ENCODE measurements around the gene RNF44. TPM values are rescaled to one million over a fixed set of nuclear protein-coding genes. Genes with fewer than 3 reads are reported as not detected.

The RNF44 gene
- total and polyA plus RNA-seq, 7 experiments from 2014 or later: 3.3 to 305 (median 260) TPM

DNA sequence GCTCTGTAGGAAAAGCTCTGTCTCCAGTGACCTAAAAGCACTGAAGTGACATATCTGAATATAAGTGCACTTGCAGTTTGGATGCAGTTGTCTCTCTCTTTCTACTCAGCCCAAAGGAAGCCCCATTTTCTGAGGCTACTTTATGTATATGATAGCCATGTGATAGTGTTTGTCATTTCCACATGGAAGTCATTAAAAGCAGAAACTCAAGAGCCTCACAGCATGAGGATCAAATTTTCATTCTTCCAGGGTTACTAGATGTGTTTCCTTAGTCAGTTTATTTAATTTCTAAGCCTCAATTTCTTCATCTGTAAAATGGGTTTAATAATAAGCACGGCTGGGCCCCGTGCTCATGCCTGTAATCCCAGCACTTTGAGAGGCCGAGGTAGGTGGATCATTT is 36.7 kb downstream of the RNF44 start:
- Mint-ChIP-seq H3K4me1 (peaks cover 0 to 4% (median 0%) of the 10 kb centered on the region in 7 donors), H3K36me3 (peaks cover 20 to 66% (median 22%) of the 10 kb centered on the region in 5 donors), H3K27me3 (no peaks in the 10 kb centered on the region), H3K9me3 (no peaks in the 10 kb centered on the region), H3K4me3 (no peak overlapping the region), H3K27ac (peak overlapping the region in 3 of 9 donors; percentile 41 to 62 (median 51))
- POLR2A ChIA-PET: no interaction called here
- no peak for DNase-seq
- Histone ChIP-seq H3K4me3 (ENCODE audit: low read length) (no peak overlapping the region), H3K27me3 (ENCODE audit: control insufficient read depth in 2 of 2, insufficient read depth in 2 of 2, low read length in 2 of 2) (no peaks in the 10 kb centered on the region), H3K36me3 (ENCODE audit: control insufficient read depth in 2 of 3, insufficient read depth in 3 of 3, low read length in 3 of 3) (peaks cover 3 to 86% (median 15%) of the 10 kb centered on the region in 3 experiments), H3K9me3 (ENCODE audit: control insufficient read depth in 2 of 3, low read length in 3 of 3) (no peaks in the 10 kb centered on the region), H3K4me1 (ENCODE audit: control insufficient read depth in 2 of 2, insufficient read depth in 2 of 2, low read length in 2 of 2) (no peaks in the 10 kb centered on the region), H3K27ac (ENCODE audit: low read depth, low read length) (no peak overlapping the region)
- intact Hi-C loops (cut with micrococcal nuclease): no loop called here
- CTCF ChIA-PET: no interaction called here
- no peak for ATAC-seq

DNA sequence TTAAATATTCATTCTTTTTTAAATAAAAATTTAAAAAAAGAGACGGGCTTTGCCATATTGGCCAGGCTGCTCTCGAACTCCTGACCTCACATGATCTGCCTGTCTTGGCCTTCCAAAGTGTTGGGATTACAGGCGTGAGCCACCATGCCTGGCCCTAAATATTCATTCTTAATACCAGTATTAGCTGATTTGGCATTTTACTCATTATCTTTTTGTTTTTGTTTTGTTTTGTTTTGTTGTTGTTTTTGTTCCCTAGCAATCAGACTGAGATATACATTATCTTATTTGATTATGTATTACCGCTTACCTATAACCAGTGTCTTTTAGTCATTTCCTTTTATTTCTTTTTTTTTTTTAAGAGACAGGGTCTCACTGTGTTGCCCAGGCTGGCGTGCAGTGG is 37.9 kb downstream of the RNF44 start:
- H3K4me3 ChIP-seq (ENCODE audit: low read length): no peak overlapping the region
- intact Hi-C loops (cut with micrococcal nuclease): no loop called here
- ChIA-PET POLR2A (interaction anchor here (0.8 to 1.0 kb wide), 2 partner anchors 36 to 51 kb away, joined by 4 read pairs; partner anchors contain the start of gene FAF2), CTCF (no interaction called here)
- H3K9me3 Mint-ChIP-seq: no peaks in the 10 kb centered on the region
- peaks cover 14 to 57% (median 17%) of the 10 kb centered on the region in 5 donors for H3K36me3 Mint-ChIP-seq
- peaks cover 3 to 84% (median 23%) of the 10 kb centered on the region in 3 experiments for H3K36me3 ChIP-seq (ENCODE audit: control insufficient read depth in 2 of 3, insufficient read depth in 3 of 3, low read length in 3 of 3)
- no peaks in the 10 kb centered on the region for H3K4me1 ChIP-seq (ENCODE audit: control insufficient read depth in 2 of 2, insufficient read depth in 2 of 2, low read length in 2 of 2)
- H3K27ac Mint-ChIP-seq: peak overlapping the region in 2 of 9 donors; percentile 41 to 52
- ATAC-seq (no peak), DNase-seq (no peak)
- H3K4me1 Mint-ChIP-seq: peaks cover 0 to 4% (median 0%) of the 10 kb centered on the region in 7 donors
- H3K27me3 ChIP-seq (ENCODE audit: control insufficient read depth in 2 of 2, insufficient read depth in 2 of 2, low read length in 2 of 2): no peaks in the 10 kb centered on the region
- no peaks in the 10 kb centered on the region for H3K27me3 Mint-ChIP-seq
- no peak overlapping the region for H3K27ac ChIP-seq (ENCODE audit: low read depth, low read length)
- H3K9me3 ChIP-seq (ENCODE audit: control insufficient read depth in 2 of 3, low read length in 3 of 3): no peaks in the 10 kb centered on the region
- no peak overlapping the region for H3K4me3 Mint-ChIP-seq

- intact Hi-C loops (cut with micrococcal nuclease): no loop called here
- H3K36me3 Mint-ChIP-seq: peaks cover 19 to 60% (median 20%) of the 10 kb centered on the region in 5 donors
- Histone ChIP-seq H3K9me3 (ENCODE audit: control insufficient read depth in 2 of 3, low read length in 3 of 3) (no peaks in the 10 kb centered on the region), H3K27me3 (ENCODE audit: control insufficient read depth in 2 of 2, insufficient read depth in 2 of 2, low read length in 2 of 2) (no peaks in the 10 kb centered on the region), H3K36me3 (ENCODE audit: control insufficient read depth in 2 of 3, insufficient read depth in 3 of 3, low read length in 3 of 3) (peaks cover 12 to 91% (median 23%) of the 10 kb centered on the region in 3 experiments), H3K27ac (ENCODE audit: low read depth, low read length) (no peak overlapping the region), H3K4me3 (ENCODE audit: low read length) (no peak overlapping the region), H3K4me1 (ENCODE audit: control insufficient read depth in 2 of 2, insufficient read depth in 2 of 2, low read length in 2 of 2) (no peaks in the 10 kb centered on the region)
- peaks cover 0 to 5% (median 0%) of the 10 kb centered on the region in 7 donors for H3K4me1 Mint-ChIP-seq
- no peak for DNase-seq
- ChIA-PET POLR2A (no interaction called here), CTCF (no interaction called here)
- H3K9me3 Mint-ChIP-seq: no peaks in the 10 kb centered on the region
- no peak overlapping the region for H3K4me3 Mint-ChIP-seq
- ATAC-seq: no peak
- H3K27ac Mint-ChIP-seq: peak overlapping the region in 1 of 9 donors; percentile 24
- no peaks in the 10 kb centered on the region for H3K27me3 Mint-ChIP-seq
These were observed 39.4 kb downstream of the RNF44 start for GRCh38 chr5:176497852-176498251.

GRCh38 chr5:176492431-176492830 is 44.8 kb downstream of the RNF44 start:
- peaks cover 15 to 50% (median 34%) of the 10 kb centered on the region in 5 donors for H3K36me3 Mint-ChIP-seq
- Histone ChIP-seq H3K27me3 (ENCODE audit: control insufficient read depth in 2 of 2, insufficient read depth in 2 of 2, low read length in 2 of 2) (no peaks in the 10 kb centered on the region), H3K4me1 (ENCODE audit: control insufficient read depth in 2 of 2, insufficient read depth in 2 of 2, low read length in 2 of 2) (peaks cover 13 to 17% of the 10 kb centered on the region in 2 donors), H3K36me3 (ENCODE audit: control insufficient read depth in 2 of 3, insufficient read depth in 3 of 3, low read length in 3 of 3) (peaks cover 29 to 75% (median 33%) of the 10 kb centered on the region in 3 experiments), H3K9me3 (ENCODE audit: control insufficient read depth in 2 of 3, low read length in 3 of 3) (no peaks in the 10 kb centered on the region), H3K27ac (ENCODE audit: low read depth, low read length) (no peak overlapping the region), H3K4me3 (ENCODE audit: low read length) (no peak overlapping the region)
- H3K27ac Mint-ChIP-seq: peak overlapping the region in 7 of 9 donors; percentile 2 to 81 (median 20)
- DNase-seq: no peak
- ChIA-PET POLR2A (interaction anchor here (0.8 kb wide), 1 partner anchor 29 kb away, joined by 3 read pairs; no protein-coding TSS in a partner anchor), CTCF (interaction anchor here (0.7 kb wide), 1 partner anchor 10 kb away, joined by 4 read pairs; no protein-coding TSS in a partner anchor)
- peaks cover 16 to 35% (median 25%) of the 10 kb centered on the region in 7 donors for H3K4me1 Mint-ChIP-seq
- intact Hi-C loops (cut with micrococcal nuclease): no loop called here
- H3K4me3 Mint-ChIP-seq: no peak overlapping the region
- H3K27me3 Mint-ChIP-seq: no peaks in the 10 kb centered on the region
- no peak for ATAC-seq
- no peaks in the 10 kb centered on the region for H3K9me3 Mint-ChIP-seq

- ChIA-PET CTCF (no interaction called here), POLR2A (interaction anchor here (0.8 kb wide), 1 partner anchor 28 kb away, joined by 3 read pairs; no protein-coding TSS in a partner anchor)
- Mint-ChIP-seq H3K4me1 (peaks cover 18 to 38% (median 30%) of the 10 kb centered on the region in 7 donors), H3K9me3 (no peaks in the 10 kb centered on the region), H3K36me3 (peaks cover 13 to 48% (median 39%) of the 10 kb centered on the region in 5 donors), H3K27me3 (no peaks in the 10 kb centered on the region), H3K4me3 (no peak overlapping the region), H3K27ac (peak overlapping the region in 1 of 9 donors; percentile 76)
- DNase-seq (no peak), ATAC-seq (no peak)
- H3K36me3 ChIP-seq (ENCODE audit: control insufficient read depth in 2 of 3, insufficient read depth in 3 of 3, low read length in 3 of 3): peaks cover 29 to 69% (median 32%) of the 10 kb centered on the region in 3 experiments
- H3K4me1 ChIP-seq (ENCODE audit: control insufficient read depth in 2 of 2, insufficient read depth in 2 of 2, low read length in 2 of 2): peaks cover 13 to 21% of the 10 kb centered on the region in 2 donors
- no peak overlapping the region for H3K27ac ChIP-seq (ENCODE audit: low read depth, low read length)
- no peaks in the 10 kb centered on the region for H3K9me3 ChIP-seq (ENCODE audit: control insufficient read depth in 2 of 3, low read length in 3 of 3)
- no peaks in the 10 kb centered on the region for H3K27me3 ChIP-seq (ENCODE audit: control insufficient read depth in 2 of 2, insufficient read depth in 2 of 2, low read length in 2 of 2)
- H3K4me3 ChIP-seq (ENCODE audit: low read length): no peak overlapping the region
- intact Hi-C loops (cut with micrococcal nuclease): no loop called here
These were observed 45.3 kb downstream of the RNF44 start for GRCh38 chr5:176491901-176492300.

- H3K36me3 Mint-ChIP-seq: peaks cover 13 to 51% (median 43%) of the 10 kb centered on the region in 5 donors
- peaks cover 13 to 21% of the 10 kb centered on the region in 2 donors for H3K4me1 ChIP-seq (ENCODE audit: control insufficient read depth in 2 of 2, insufficient read depth in 2 of 2, low read length in 2 of 2)
- peaks cover 25 to 46% (median 37%) of the 10 kb centered on the region in 7 donors for H3K4me1 Mint-ChIP-seq
- intact Hi-C loops (cut with micrococcal nuclease): no loop called here
- DNase-seq: no peak
- no peaks in the 10 kb centered on the region for H3K9me3 ChIP-seq (ENCODE audit: control insufficient read depth in 2 of 3, low read length in 3 of 3)
- H3K9me3 Mint-ChIP-seq: no peaks in the 10 kb centered on the region
- H3K27ac ChIP-seq (ENCODE audit: low read depth, low read length): no peak overlapping the region
- CTCF ChIA-PET: no interaction called here
- no peak overlapping the region for H3K4me3 ChIP-seq (ENCODE audit: low read length)
- H3K27me3 Mint-ChIP-seq: no peaks in the 10 kb centered on the region
- H3K27ac Mint-ChIP-seq: peak overlapping the region in 1 of 9 donors; percentile 36
- no peaks in the 10 kb centered on the region for H3K27me3 ChIP-seq (ENCODE audit: control insufficient read depth in 2 of 2, insufficient read depth in 2 of 2, low read length in 2 of 2)
- POLR2A ChIA-PET: interaction anchor here (3.4 kb wide), 1 partner anchor 47 kb away, joined by 11 read pairs; the partner anchor contains the start of gene RNF44
- H3K4me3 Mint-ChIP-seq: no peak overlapping the region
- ATAC-seq: no peak
- H3K36me3 ChIP-seq (ENCODE audit: control insufficient read depth in 2 of 3, insufficient read depth in 3 of 3, low read length in 3 of 3): peaks cover 21 to 65% (median 30%) of the 10 kb centered on the region in 3 experiments
These were observed 46.1 kb downstream of the RNF44 start for GRCh38 chr5:176491101-176491502.
